ENCODE results near the gene KRTAP2-2. TPM values are rescaled to one million over a fixed set of nuclear protein-coding genes. Genes with fewer than 3 reads are reported as not detected.
"Not testable (repeated sequence)": the region's sequence is repeated elsewhere in the genome, so short reads cannot be mapped to it uniquely, and the experiment has no call there.

The KRTAP2-2 gene, protein sequence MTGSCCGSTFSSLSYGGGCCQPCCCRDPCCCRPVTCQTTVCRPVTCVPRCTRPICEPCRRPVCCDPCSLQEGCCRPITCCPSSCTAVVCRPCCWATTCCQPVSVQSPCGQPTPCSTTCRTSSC
- not detected for total RNA-seq
- long read RNA-seq, donor 1, result 0 reads
- long read RNA-seq, donor 2, result 0 reads

DNA sequence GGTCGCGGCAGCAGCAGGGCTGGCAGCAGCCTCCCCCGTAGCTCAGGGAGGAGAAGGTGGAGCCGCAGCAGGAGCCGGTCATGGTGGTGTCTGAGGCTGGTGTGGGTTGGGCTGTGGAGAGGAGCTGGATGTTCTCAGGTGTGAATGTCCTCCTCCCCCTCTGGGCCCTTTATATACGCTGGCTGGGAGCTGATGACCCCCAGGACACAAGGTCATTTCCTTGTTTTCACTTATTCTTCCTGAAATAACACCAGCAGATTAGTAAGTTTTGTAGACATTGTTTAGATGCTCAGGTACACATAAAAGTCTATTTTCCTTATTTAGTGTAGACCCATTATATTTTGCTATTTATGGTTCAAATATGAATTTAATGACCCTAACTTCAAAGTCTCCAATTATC is at the start of gene KRTAP2-2:
KRTAP2-2 (minus strand) TSS at position 101 of the 400 bp plus-strand sequence; CDS start at position 82, 19 bp downstream.
- intact Hi-C loops (cut with DNase I); DNase-seq (ENCODE audit: low spot score): not testable (repeated sequence)

DNA sequence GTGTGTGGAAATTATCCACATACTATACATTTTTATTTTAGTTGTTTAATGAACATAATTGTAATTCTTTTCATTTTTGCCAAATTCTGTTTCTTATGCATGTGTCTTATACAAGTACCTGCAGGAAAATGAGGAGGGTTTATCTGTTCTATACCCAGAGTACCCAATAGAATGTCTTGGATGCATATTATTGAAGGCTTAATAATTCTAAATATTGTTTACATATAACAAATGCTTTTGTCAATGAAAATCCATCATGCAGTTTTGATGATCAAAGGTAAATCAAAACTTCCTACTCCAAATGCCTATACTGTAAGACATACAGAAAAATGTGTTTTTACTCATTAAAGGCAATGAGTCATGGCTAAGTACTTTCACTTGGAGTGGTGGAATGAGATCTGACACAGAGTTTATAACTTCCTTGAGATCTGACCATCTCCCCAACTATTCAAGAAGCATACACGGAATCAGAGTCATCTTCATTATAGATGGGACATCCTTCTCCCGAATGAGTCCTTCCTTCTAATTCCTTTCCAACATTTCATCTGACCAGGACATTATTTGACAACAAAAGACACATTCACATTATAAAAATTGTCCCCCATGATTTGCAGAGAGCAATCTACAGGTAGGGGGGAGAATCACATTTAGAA is 49.5 kb upstream of the KRTAP2-2 start:
- DNase-seq (ENCODE audit: low spot score); intact Hi-C loops (cut with DNase I): not testable (repeated sequence)

DNA sequence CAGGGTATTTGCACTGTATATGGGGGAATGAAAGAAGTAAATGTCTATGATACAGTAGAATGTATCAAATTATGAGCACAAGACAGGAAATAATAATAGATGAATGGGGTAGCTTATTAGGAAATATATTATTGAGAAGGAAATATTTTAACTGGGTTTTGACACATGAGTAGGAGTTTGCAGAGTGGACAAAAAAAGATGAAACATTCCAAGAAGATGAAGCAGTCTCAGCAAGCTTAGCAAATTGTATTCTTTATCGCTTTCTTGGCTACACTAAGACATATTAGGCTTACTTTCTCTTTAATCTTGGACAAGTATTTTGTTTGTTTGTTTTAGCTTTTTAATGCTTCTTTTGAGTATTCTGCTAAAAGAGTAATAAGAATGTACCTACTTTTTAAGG is 48.9 kb upstream of the KRTAP2-2 start:
- intact Hi-C loops (cut with DNase I), result no loop called here

DNA sequence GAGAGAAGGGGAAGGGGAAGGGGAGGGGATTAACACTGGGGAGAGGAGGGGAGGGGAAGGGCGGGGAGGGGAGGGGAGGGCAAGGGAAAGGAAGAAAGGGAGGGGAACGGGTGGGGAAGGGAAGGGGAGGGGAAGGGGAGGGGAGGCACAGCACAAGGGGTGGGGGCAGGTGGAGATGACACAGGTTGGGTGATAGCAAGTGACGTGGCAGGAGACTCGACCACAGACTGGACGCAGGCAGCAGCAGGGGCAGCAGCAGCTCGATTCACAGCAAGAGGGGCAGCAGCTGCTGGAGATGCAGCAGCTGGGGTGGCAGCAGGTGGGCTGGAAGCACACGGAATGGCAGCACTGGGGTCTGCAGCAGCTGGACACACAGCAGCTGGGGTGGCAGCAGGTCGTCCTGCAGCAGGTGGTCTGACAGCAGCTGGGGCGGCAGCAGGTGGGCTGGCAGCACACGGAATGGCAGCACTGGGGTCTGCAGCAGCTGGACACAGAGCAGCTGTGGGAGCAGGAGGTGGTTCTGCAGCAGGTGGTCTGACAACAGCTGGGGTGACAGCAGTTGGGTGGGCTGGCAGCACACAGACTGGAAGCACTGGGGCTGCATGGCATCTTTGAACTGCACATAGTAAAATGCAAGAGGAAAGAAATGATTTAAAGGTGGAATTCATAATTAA is 46.7 kb upstream of the KRTAP2-2 start, which contains the start of gene KRTAP4-16:
KRTAP4-16 (minus strand) TSS at position 624 of the 674 bp plus-strand sequence; CDS start at position 624, 0 bp downstream.
- intact Hi-C loops (cut with DNase I), result no loop called here

More for the DNA sequence above, 48.9 kb upstream of the KRTAP2-2 start:
- no peak for DNase-seq (ENCODE audit: low spot score)

DNA sequence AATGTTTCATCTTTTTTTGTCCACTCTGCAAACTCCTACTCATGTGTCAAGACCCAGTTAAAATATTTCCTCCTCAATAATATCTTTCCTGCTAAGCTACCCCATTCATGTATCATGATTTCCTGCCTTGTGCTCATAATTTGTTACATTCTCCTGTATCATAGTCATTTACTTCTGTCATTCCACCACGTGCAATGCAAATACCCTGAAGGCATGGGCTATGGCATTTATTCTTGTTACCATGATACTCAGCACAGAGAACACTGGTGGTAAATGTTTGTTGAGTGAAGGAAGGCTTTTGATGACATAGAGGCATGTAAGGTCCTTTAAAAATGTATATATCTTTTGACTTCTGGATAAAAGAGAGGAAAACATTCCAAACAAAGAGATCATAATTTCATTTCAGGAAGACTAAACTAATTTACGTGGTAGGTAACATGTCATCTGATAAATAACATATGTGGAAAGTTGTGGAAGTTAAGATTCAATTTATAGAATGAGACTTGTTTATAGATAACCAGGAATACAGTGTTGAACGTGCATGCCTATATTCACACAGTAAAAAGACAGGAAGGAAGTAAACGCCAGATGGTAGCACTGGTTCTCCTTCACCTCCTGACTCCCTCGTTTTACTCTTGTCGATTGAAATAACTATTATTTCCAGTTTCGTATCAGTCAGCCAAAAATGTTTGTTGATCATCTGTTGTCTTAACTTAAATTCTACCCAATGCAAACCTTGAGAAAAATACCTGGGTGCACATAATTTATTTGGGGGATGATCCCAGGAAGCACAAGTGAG is 44.9 kb upstream of the KRTAP2-2 start:
- DNase-seq (ENCODE audit: low spot score); intact Hi-C loops (cut with DNase I): not testable (repeated sequence)

More for the DNA sequence above, 46.7 kb upstream of the KRTAP2-2 start, which contains the start of gene KRTAP4-16:
- DNase-seq (ENCODE audit: low spot score), result no peak

DNA sequence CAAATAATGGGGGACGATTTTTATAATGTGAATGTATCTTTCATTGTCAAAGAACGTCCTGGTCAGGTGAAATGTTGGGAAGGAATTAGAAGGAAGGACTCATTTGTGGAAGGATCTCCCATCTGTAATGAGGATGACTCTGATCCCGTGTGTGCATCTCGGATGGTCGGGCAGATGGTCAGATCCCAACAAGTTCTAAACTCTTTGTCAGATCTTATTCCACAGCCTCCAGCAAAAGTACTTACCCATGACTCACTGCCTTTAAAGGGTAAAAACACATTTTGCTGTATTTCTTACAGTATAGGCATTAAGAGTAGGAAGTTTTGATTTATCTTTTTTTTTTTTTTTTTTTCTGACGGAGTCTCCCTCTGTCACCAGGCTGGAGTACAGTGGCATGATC is 43.5 kb upstream of the KRTAP2-2 start:
- DNase-seq (ENCODE audit: low spot score), result no peak
- intact Hi-C loops (cut with DNase I), result no loop called here

DNA sequence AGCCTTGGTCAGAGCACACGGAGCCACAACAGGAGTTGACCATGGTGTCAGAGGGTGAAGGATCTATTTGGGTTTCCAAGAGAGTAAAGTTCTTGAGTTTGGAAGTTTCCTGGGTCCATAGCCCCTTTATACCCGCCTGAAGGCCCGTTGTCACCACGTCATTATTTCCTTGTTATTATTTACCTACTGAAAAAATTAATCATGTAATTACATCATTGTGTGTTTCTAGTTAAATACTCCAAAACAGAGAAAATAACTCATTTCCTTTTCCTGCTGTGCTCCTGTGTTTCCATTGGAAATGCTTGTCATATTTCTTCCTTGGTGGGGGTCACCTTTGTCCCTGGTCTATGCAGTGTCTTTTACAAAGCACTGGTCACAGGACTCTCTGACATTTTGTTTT is 43.0 kb upstream of the KRTAP2-2 start, which contains the start of gene KRTAP4-8:
KRTAP4-8 (minus strand) TSS at position 101 of the 400 bp plus-strand sequence; CDS start at position 43, 58 bp downstream.
- intact Hi-C loops (cut with DNase I), result no loop called here
- DNase-seq (ENCODE audit: low spot score), result no peak

DNA sequence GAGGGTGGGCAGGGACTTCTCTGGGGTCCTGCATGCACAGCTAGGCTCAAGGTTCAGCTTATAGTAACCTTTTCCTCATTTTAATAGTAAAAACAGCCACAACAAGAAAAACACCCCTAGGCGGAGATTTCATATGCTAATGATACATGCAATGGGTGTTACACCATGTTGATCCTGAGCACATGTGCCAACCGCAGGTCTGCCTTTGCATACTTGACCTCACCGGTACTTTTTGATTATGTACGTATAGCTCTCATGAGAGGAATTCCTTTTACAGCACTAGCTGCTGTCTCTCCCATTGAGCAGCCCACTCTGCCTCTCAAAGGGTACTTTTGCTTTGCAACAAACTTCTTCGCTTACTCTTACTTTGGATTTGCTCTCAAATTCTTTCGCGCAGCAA is 41.0 kb upstream of the KRTAP2-2 start:
- DNase-seq (ENCODE audit: low spot score), result no peak
- intact Hi-C loops (cut with DNase I), result no loop called here

DNA sequence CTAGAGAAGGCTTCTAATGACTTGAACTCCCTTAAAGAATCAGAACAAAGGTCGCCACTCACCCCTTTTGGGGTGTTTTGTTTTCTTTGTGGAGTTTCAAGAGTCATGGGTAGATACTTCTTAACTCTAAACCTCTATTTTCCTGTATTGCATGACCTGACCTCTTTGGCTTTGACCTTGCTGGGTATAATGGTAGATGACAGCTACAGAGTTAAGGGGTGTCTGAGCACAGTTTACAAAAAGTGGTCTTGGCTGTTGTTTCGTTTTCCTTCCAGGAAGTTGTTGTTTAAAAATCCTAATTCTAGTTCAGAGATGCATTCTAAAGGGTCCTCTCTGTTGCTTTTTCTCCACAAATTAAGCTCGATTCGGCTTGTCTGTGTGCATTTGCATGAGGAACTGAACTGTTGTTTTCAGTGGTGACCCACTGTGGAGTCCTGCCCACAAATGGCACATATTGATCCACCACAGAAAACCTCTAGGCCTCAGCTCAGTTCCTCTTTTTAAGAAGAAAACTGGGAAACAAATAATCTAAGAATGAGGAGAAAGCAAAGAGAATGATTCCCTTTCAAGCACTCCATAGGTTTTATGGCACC is 33.8 kb upstream of the KRTAP2-2 start:
- DNase-seq (ENCODE audit: low spot score), result not testable (repeated sequence)
- intact Hi-C loops (cut with DNase I), result loop anchor here in 1 of 2 donors (1.0 kb wide), 1 partner anchor 19 kb away; no protein-coding TSS in a partner anchor

DNA sequence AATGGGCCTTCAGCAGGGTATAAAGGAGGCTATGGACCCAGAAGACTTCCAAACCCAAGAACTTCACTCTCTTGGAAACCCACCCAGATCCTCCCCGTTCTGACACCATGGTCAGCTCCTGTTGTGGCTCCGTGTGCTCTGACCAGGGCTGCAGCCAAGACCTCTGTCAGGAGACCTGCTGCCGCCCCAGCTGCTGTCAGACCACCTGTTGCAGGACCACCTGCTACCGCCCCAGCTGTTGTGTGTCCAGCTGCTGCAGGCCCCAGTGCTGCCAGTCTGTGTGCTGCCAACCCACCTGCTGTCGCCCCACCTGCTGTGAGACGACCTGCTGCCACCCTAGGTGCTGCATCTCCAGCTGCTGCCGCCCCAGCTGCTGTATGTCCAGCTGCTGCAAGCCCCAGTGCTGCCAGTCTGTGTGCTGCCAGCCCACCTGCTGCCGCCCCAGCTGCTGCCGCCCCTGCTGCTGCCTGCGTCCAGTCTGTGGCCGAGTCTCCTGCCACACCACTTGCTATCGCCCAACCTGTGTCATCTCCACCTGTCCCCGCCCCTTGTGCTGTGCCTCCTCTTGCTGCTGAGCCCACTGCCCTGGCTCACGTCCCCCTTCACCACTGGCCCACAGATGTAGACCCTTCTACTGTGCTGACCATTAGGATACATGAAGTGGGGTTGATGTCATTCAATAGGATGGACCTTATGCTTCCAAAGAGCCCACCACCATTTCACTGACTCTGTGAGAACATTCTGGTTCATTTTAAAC is 29.2 kb upstream of the KRTAP2-2 start, which contains the start of gene KRTAP4-7:
KRTAP4-7 (plus strand) TSS at position 51 of the 757 bp plus-strand sequence; CDS start at position 108, 57 bp downstream.
- DNase-seq (ENCODE audit: low spot score); intact Hi-C loops (cut with DNase I): not testable (repeated sequence)

DNA sequence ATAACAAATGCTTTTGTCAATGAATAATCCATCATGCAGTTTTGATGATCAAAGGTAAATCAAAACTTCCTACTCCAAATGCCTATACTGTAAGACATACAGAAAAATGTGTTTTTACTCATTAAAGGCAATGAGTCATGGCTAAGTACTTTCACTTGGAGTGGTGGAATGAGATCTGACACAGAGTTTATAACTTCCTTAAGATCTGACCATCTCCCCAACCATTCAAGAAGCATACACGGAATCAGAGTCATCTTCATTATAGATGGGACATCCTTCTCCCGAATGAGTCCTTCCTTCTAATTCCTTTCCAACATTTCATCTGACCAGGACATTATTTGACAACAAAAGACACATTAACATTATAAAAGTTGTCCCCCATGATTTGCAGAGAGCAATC is 28.4 kb upstream of the KRTAP2-2 start:
- DNase-seq (ENCODE audit: low spot score); intact Hi-C loops (cut with DNase I): not testable (repeated sequence)

DNA sequence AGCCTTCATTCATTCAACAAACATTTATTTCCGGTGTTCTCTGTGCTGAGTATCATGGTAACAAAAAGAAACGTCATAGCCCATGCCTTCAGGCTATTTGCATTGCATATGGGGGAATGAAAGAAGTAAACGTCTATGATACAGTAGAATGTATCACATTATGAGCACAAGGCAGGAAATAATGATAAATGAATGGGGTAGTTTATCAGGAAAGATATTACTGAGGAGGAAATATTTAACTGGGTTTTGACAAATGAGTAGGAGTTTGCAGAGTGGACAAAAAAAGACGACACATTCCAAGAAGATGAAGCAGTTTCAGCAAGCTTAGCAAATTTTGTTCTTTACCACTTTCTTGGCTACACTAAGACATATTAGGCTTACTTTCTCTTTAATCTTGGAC is 27.6 kb upstream of the KRTAP2-2 start:
- intact Hi-C loops (cut with DNase I), result no loop called here
- DNase-seq (ENCODE audit: low spot score), result no peak

DNA sequence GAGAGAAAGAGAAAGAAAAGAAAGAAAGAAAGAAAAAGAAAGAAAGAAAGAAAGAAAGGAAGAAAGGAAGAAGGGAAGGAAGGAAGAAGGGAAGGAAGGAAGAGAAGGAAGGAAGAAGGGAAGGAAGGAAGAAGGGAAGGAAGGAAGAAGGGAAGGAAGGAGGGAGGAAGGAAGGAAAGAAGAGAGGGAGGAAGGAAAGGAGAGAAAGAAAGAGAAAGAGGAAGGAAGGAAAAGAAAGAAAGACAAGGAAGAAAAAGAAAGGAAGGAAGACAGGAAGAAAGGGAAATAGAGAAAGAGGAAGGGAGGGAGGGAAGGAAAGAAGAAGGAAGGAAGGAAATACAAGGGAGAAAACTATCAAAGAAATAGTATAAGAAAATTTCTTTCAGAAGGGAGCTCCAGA is 21.8 kb upstream of the KRTAP2-2 start:
- intact Hi-C loops (cut with DNase I), result no loop called here
- no peak for DNase-seq (ENCODE audit: low spot score)

DNA sequence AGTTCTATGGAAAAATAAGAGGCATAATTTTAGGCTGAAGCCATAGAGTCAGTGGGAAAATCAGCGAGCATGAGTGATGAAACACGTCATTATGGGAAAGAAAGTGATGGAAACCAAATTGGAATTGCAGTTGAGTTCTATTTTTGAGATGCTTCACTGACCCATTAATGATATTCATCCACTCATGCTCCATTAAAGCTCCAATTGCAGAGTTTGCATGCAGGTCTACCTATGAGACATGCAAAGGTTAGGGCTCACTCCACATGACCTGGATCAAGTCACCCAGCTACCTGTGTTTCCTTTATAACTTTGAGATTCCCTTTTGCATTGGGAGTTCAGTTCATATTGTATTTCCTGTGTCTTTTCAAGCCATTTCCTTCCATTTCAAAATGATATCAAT is 18.6 kb upstream of the KRTAP2-2 start:
- intact Hi-C loops (cut with DNase I), result no loop called here
- no peak for DNase-seq (ENCODE audit: low spot score)

DNA sequence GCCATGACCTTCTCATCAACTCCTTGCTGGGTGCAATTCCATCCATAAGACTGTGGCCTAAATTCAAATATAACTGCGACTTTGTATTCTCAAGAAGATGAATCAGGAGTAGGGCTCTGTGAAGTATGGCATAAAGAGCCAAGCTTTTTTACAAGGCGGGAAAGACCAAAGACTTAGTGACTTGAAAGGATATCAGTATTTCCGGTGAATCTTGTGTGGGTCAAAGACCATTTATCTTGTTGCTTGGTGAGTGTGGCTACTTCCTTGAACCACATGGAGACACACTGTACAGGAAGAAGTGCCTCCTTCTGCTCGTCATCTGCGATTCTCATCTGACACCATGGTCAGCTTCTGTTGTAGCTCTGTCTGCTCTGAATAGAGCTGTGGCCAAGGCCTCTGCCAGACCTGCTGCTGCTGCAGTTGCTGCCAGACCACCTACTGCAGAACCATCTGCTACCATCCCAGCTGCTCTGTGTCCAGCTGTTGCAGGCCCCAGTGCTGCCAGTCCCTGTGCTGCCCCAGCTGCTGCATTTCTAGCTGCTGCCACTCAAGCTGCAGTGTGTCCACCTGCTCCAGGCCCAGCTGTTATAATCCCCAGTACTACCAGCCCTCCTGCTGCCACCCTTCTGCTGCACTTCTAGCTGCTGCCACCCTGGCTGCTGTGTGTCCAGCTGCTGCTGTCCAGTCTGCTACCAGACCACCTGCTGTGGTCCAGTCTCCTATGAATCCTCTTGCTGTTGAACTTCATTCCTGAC is 16.8 kb upstream of the KRTAP2-2 start:
- no peak for DNase-seq (ENCODE audit: low spot score)
- intact Hi-C loops (cut with DNase I), result no loop called here

DNA sequence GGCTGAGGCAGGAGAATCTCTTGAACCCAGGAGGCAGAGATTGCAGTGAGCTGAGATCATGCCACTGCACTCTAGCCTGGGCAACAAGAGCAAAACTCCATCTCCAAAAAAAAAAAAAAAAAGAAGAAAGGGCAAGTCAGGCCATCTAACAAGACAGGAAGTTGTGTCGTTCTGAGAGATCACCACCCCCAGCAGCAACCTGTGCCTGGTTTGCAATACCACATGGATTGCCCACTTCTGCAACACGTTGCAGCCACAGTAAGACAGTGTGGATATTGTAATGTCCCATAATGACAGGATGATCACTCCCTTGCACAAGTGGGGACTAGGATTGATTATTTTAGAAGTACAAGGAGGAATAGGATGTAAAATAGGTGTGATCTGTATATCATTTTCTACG is 14.0 kb upstream of the KRTAP2-2 start:
- no peak for DNase-seq (ENCODE audit: low spot score)
- intact Hi-C loops (cut with DNase I), result no loop called here

DNA sequence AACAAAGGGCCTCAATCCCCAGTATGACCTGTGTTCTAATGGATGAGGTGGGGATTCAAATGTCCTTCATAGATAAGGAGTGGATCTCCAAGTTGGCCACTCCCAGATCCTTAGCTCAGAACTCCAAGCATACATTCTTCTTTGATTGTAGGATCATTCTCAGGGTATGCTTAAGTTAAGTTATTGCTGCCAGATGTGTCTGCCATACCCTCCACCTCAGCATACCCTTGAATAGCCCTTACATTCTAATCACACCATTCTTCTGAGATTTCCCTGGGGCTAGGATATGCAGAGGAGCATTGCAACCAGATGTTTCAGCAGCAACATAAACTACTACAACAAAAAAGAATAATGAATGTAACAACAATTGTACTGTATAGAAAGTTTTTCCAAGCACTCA is 12.3 kb upstream of the KRTAP2-2 start:
- no peak for DNase-seq (ENCODE audit: low spot score)
- intact Hi-C loops (cut with DNase I), result no loop called here
